GM10847 (cell line): ENCODE results near the gene LRCH4.

Experiments
- POLR2A ChIP-seq: IDR thresholded peaks from 2 replicates; pipeline ENCODE4 v1.6.1; 2011; ENCODE audit not compliant: insufficient read length; ENCODE audit errors: extremely low read depth

Gene LRCH4

GRCh38 chr7:100546926-100547800 lies 38.8 kb downstream of the LRCH4 start:
- TF ChIP-seq POLR2A = no peak

- TF ChIP-seq POLR2A = no peak
Measured at GRCh38 chr7:100546129-100546925, 39.6 kb downstream of the LRCH4 start.

DNA sequence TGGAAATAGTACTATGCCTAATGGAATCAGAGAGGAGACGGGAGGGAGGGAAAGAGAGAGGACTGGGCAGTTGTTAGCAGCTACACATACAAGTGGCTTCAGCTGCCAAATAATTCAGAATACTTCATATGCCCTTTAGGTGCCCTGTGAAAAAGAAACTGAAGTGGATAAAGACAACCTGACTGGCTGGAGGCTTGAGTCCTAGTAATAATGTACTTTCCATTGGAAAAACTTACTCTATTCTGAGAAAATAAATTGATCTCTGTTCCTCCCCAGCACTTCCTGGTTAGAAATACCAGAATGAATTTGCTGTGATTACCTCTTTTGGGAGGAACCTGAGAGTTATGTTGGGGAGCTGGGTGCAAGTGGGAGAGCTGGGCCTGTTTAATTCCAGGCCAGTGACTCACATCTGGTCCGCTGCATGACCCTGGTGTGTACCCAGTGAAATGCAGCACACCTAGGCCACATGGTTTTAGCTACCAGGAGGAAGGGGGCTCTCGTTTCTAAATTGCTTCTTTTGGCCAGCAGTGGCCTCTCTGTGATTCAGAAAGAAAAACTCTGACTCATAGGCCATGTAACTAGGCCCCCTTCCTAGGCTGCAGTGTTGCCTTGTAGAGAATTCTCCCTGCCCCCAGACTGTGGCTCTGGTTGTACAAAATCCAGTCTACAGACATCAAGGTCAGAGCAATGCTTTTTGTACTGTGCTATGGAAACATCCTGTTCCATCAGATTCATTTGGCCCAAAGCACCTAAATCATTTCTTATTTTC lies 40.4 kb downstream of the LRCH4 start:
- TF ChIP-seq POLR2A = no peak

DNA sequence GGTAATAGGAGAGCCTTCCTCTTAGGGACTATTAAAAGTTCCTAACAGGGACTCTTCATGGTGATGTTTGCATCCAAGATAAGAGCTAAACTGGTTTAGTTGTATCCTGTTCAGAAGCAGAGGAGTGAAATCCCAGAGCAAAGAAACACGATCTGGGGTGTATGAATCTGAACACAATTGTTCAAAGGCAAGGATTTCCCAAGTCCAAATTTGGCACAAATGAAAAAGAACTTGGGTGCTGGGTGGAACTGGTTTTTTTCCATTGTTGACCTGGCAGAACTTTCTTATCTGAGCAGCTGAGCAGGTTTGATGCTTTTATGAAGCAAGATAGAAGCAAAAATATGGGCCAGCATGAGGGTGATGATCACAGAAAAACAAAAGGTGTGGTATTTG lies 41.0 kb downstream of the LRCH4 start:
- no peak for TF ChIP-seq POLR2A

DNA sequence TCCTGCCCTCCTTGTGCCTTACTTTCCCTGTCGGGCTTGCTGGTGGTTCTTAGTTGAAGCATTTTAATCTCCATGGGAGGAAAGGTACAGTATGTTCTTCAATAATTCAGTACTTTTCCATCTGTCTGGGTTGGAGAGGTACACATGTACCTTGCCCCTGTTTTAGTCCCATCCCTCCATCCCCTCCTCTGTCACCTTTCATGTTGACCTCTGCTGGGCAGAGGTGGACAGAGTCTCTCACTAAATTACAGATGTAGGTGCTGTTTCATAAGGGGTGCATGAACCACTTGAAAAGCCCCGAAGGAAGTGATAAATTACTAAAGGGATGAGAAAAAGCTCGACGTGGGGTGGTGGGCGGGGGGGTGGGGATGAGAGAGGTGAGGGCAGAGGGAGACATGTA lies 41.5 kb downstream of the LRCH4 start:
- no peak for TF ChIP-seq POLR2A

DNA sequence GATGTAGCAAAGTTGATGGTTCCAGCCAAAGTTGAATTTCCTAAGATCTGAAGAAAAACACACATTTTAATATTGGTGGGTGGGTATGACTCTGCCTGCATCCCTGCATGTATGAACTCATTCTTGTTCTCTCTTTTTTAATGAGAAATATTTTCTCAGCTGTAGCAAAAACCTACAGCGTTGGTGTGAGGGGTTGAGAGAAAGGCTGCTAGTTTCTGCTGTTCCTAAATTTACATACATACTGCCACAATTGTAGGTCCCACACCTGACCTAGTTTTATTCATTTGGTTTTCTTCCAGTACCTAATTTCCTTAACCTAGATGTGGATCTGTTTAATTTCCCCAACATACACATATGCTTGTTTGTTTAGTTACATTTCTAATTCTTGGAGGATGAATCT lies 42.3 kb downstream of the LRCH4 start:
- no peak for TF ChIP-seq POLR2A

- TF ChIP-seq POLR2A = no peak
Measured at GRCh38 chr7:100540073-100540723, 45.7 kb downstream of the LRCH4 start.

DNA sequence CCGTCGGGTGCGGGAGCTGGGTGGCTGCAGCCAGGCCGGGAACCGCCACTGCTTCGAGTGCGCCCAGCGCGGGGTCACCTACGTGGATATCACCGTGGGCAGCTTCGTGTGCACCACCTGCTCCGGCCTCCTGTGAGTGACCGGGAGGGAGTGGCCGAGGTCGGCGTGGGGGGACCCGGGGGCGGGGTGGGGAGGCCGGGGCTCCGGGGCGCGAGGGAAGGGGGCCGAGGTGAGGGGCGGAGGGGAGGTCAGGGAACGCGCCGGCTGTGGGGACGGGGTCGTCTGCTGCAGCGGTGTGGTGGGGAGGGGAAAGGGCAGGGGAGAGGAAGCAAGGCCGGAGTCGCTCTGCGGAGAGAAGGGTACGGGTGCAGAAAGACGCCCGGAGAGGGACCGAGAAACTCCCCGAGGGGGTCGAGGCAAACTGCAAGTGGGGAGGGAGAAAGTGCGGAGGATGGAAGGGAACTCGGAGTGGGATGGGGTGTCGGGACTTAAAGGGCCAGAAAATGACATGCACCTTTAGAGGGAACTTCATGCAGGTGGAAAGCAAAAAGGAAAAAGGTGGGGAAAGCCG lies 46.4 kb downstream of the LRCH4 start:
- no peak for TF ChIP-seq POLR2A

- peak; percentile 66 for TF ChIP-seq POLR2A
Measured at GRCh38 chr7:100538654-100539435, 47.1 kb downstream of the LRCH4 start, which contains the start of gene AGFG2. Gene AGFG2, plus strand, starts transcription at chr7:100539203. Its CDS starts 144 bp downstream, at chr7:100539347.

- no peak for TF ChIP-seq POLR2A
Measured at GRCh38 chr7:100538348-100538653, 47.6 kb downstream of the LRCH4 start.

GRCh38 chr7:100532165-100533022 lies 53.5 kb downstream of the LRCH4 start:
- no peak for TF ChIP-seq POLR2A
